SK-N-SH treated with all-trans-retinoic acid at 6 μM for 48 hours (cell line): ENCODE results near the gene RPS8.
A peak's percentile ranks its signal among the peaks of the same experiment; 100 is the strongest.

Source experiments
- ATAC-seq: fragments of 200-7000 bp; cut with Tn5 transposase; 3 replicates; pipeline ENCODE4 v1.9.1; 2020; ENCODE audit warnings: mild to moderate bottlenecking, moderate library complexity
- ARNTL ChIP-seq: fragments of 450-650 bp; formaldehyde crosslinking; IDR thresholded peaks from 2 replicates; pipeline ENCODE4 v1.5.0; 2020; ENCODE audit warnings: low read depth, mild to moderate bottlenecking, moderate library complexity, borderline replicate concordance
- CSDC2 ChIP-seq: fragments of 250-450 bp; sonication (Bioruptor Pico); IDR thresholded peaks from 2 replicates; pipeline ENCODE4 v1.5.0; 2020; ENCODE audit warnings: mild to moderate bottlenecking, moderate library complexity
- CSRNP3 ChIP-seq: fragments of 250-450 bp; sonication (Bioruptor Pico); IDR thresholded peaks from 2 replicates; pipeline ENCODE4 v1.5.1; 2021; ENCODE audit warnings: mild to moderate bottlenecking, moderate library complexity
- ESRRG ChIP-seq: fragments of 250-450 bp; sonication (Bioruptor Pico); IDR thresholded peaks from 2 replicates; pipeline ENCODE4 v1.6.1; 2021; ENCODE audit warnings: mild to moderate bottlenecking
- GLIS3 ChIP-seq: fragments of 250-450 bp; sonication (Bioruptor Pico); IDR thresholded peaks from 2 replicates; pipeline ENCODE4 v1.5.0; 2020; ENCODE audit warnings: mild to moderate bottlenecking, moderate library complexity
- OSR1 ChIP-seq: fragments of 250-450 bp; sonication (Bioruptor Pico); IDR thresholded peaks from 2 replicates; pipeline ENCODE4 v1.8.0; 2022; ENCODE audit warnings: moderate library complexity, mild to moderate bottlenecking, inconsistent platforms
- PATZ1 ChIP-seq: fragments of 250-450 bp; sonication (Bioruptor Pico); IDR thresholded peaks from 2 replicates; pipeline ENCODE4 v1.8.0; 2020; ENCODE audit warnings: mild to moderate bottlenecking, moderate library complexity, borderline replicate concordance
- POU6F1 ChIP-seq: fragments of 250-450 bp; sonication (Bioruptor Pico); IDR thresholded peaks from 2 replicates; pipeline ENCODE4 v1.8.0; 2021; ENCODE audit warnings: low read depth, mild to moderate bottlenecking, moderate library complexity, borderline replicate concordance
- PPARA ChIP-seq: fragments of 250-450 bp; sonication (Bioruptor Pico); IDR thresholded peaks from 2 replicates; pipeline ENCODE4 v1.5.0; 2020; ENCODE audit warnings: mild to moderate bottlenecking, borderline replicate concordance
- RARB ChIP-seq: fragments of 250-450 bp; sonication (Bioruptor Pico); IDR thresholded peaks from 2 replicates; pipeline ENCODE4 v1.8.0; 2021; ENCODE audit warnings: mild to moderate bottlenecking, moderate library complexity
- SNAI2 ChIP-seq: fragments of 250-450 bp; sonication (Bioruptor Pico); IDR thresholded peaks from 2 replicates; pipeline ENCODE4 v1.5.0; 2020; ENCODE audit warnings: mild to moderate bottlenecking, moderate library complexity
- TSHZ2 ChIP-seq: fragments of 250-450 bp; sonication (Bioruptor Pico); IDR thresholded peaks from 2 replicates; pipeline ENCODE4 v1.5.0; 2020; ENCODE audit warnings: mild to moderate bottlenecking, moderate library complexity
- ZNF565 ChIP-seq: fragments of 450-650 bp; formaldehyde crosslinking; conservative IDR thresholded peaks from 2 replicates; pipeline ENCODE4 v1.5.0; 2020; ENCODE audit warnings: low read depth, mild to moderate bottlenecking, moderate library complexity
- ZNF70 ChIP-seq: fragments of 450-650 bp; formaldehyde crosslinking; IDR thresholded peaks from 2 replicates; pipeline ENCODE4 v1.5.0; 2020; ENCODE audit warnings: mild to moderate bottlenecking, moderate library complexity
- ZNF8 ChIP-seq: fragments of 450-650 bp; formaldehyde crosslinking; IDR thresholded peaks from 2 replicates; pipeline ENCODE4 v1.5.0; 2020; ENCODE audit warnings: mild to moderate bottlenecking, moderate library complexity

Gene RPS8

GRCh38 chr1:44805311-44806024 is 30.1 kb downstream of the RPS8 start:
- TF ChIP-seq ZNF8 (CRISPR knock-in tag) (no peak), GLIS3 (no peak), ESRRG (CRISPR knock-in tag) (no peak), SNAI2 (no peak), TSHZ2 (CRISPR knock-in tag) (no peak), PPARA (CRISPR knock-in tag) (no peak), POU6F1 (CRISPR knock-in tag) (no peak), PATZ1 (CRISPR knock-in tag) (no peak)
- ATAC-seq = no peak

GRCh38 chr1:44806025-44806703 is 30.8 kb downstream of the RPS8 start:
- ATAC-seq = no peak
- TF ChIP-seq ZNF565 (no peak), GLIS3 (no peak), ARNTL (no peak), ZNF70 (CRISPR knock-in tag) (no peak), CSRNP3 (CRISPR knock-in tag) (no peak), ZNF8 (CRISPR knock-in tag) (no peak), RARB (CRISPR knock-in tag) (no peak), OSR1 (no peak)

GRCh38 chr1:44806704-44807363 is 31.5 kb downstream of the RPS8 start, which contains the start of gene DYNLT4:
Gene DYNLT4 (minus strand): TSS chr1:44807351. CDS start chr1:44806668, 683 bp downstream.
- TF ChIP-seq ZNF8 (CRISPR knock-in tag) (no peak), CSDC2 (CRISPR knock-in tag) (no peak), RARB (CRISPR knock-in tag) (peak; percentile 1; the same call in 1 of the 2 replicates), ZNF565 (no peak), PATZ1 (CRISPR knock-in tag) (no peak)
- ATAC-seq = no peak
